ENCODE results near the gene S100PBP.

GRCh38 chr1:32797456-32797855, 20.0 kb upstream of the S100PBP start:
- TF ChIP-seq CTCF (conservative IDR thresholded peaks at IDR 0.05; ENCODE audit: low read depth, low read length) (no peak), EZH2 (IDR thresholded peaks at IDR 0.05; ENCODE audit: borderline replicate concordance, low read depth, low read length, poor library complexity, severe bottlenecking) (no peak)
